ENCODE results near the gene SVOPL. TPM values are rescaled to one million over a fixed set of nuclear protein-coding genes. Genes with fewer than 3 reads are reported as not detected.

The SVOPL gene
- total RNA-seq, 1 donor from 2014 or later, result not detected

DNA sequence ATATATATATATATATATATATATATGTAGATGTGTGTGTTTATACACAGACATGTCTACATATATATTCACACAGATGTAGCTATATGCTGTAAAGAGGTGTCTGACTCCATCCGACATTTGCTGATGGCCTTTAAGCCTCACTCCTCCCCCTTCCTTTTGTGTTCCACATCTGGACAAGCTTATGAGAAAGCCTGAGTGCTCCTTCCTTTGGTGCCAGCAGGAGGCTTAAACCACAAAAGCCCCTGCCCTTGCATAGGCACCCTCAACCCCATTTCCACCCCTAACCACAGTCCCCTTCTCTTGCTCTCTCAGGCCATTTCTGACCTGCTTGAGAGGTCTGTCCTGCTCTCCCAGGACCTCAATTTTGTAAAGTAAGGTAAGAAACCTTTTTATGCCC is 98.7 kb downstream of the SVOPL start:
- DNase-seq (ENCODE audit: extremely low spot score, unreplicated experiment), result no peak
- TF ChIP-seq, protein P1, sequence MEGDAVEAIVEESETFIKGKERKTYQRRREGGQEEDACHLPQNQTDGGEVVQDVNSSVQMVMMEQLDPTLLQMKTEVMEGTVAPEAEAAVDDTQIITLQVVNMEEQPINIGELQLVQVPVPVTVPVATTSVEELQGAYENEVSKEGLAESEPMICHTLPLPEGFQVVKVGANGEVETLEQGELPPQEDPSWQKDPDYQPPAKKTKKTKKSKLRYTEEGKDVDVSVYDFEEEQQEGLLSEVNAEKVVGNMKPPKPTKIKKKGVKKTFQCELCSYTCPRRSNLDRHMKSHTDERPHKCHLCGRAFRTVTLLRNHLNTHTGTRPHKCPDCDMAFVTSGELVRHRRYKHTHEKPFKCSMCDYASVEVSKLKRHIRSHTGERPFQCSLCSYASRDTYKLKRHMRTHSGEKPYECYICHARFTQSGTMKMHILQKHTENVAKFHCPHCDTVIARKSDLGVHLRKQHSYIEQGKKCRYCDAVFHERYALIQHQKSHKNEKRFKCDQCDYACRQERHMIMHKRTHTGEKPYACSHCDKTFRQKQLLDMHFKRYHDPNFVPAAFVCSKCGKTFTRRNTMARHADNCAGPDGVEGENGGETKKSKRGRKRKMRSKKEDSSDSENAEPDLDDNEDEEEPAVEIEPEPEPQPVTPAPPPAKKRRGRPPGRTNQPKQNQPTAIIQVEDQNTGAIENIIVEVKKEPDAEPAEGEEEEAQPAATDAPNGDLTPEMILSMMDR (IDR thresholded peaks at IDR 0.05), result no peak
- Mint-ChIP-seq H3K27ac (ENCODE audit: unreplicated experiment) (no peak overlapping the region), H3K4me3 (ENCODE audit: unreplicated experiment) (no peak overlapping the region), H3K9me3 (ENCODE audit: unreplicated experiment) (no peaks in the 10 kb centered on the region), H3K36me3 (ENCODE audit: unreplicated experiment) (peaks cover 1% of the 10 kb centered on the region), H3K4me1 (ENCODE audit: unreplicated experiment) (peaks cover 6% of the 10 kb centered on the region), H3K27me3 (ENCODE audit: unreplicated experiment) (no peaks in the 10 kb centered on the region)

DNA sequence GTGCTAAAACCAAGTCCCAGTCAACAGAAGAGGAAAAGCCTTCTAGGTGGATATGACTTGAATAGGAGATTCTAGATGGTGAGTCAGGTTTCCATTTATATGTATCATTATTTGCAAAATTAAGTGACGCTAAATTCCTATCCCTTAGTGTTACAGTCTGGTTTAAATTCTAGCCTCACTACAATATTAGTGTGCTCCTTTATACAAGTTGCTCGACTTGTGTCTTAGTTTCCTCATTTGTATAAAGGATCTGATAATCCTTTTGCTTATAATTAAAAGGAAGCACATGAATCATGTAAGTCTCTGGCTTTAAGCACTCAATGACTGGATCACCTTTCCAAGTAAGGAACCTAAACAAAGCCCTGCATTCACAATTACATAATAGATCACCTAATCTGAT is 105.7 kb downstream of the SVOPL start:
- H3K4me3 Mint-ChIP-seq (ENCODE audit: unreplicated experiment), result no peak overlapping the region
- H3K9me3 Mint-ChIP-seq (ENCODE audit: unreplicated experiment), result no peaks in the 10 kb centered on the region
- TF ChIP-seq, protein P1 (IDR thresholded peaks at IDR 0.05), result no peak
- H3K36me3 Mint-ChIP-seq (ENCODE audit: unreplicated experiment), result no peaks in the 10 kb centered on the region
- no peaks in the 10 kb centered on the region for H3K27me3 Mint-ChIP-seq (ENCODE audit: unreplicated experiment)
- DNase-seq (ENCODE audit: extremely low spot score, unreplicated experiment), result no peak
- no peaks in the 10 kb centered on the region for H3K4me1 Mint-ChIP-seq (ENCODE audit: unreplicated experiment)
- H3K27ac Mint-ChIP-seq (ENCODE audit: unreplicated experiment), result no peak overlapping the region

GRCh38 chr7:138590154-138590553 is 111.0 kb downstream of the SVOPL start:
- Mint-ChIP-seq H3K4me3 (ENCODE audit: unreplicated experiment) (no peak overlapping the region), H3K36me3 (ENCODE audit: unreplicated experiment) (peaks cover 12% of the 10 kb centered on the region)
- TF ChIP-seq, protein P1 (IDR thresholded peaks at IDR 0.05), result no peak

GRCh38 chr7:138588986-138589385 is 112.2 kb downstream of the SVOPL start:
- Mint-ChIP-seq H3K4me3 (ENCODE audit: unreplicated experiment) (no peak overlapping the region), H3K4me1 (ENCODE audit: unreplicated experiment) (no peaks in the 10 kb centered on the region), H3K36me3 (ENCODE audit: unreplicated experiment) (peaks cover 23% of the 10 kb centered on the region), H3K9me3 (ENCODE audit: unreplicated experiment) (no peaks in the 10 kb centered on the region), H3K27ac (ENCODE audit: unreplicated experiment) (no peak overlapping the region), H3K27me3 (ENCODE audit: unreplicated experiment) (no peaks in the 10 kb centered on the region)
- no peak for DNase-seq (ENCODE audit: extremely low spot score, unreplicated experiment)
- TF ChIP-seq, protein P1 (IDR thresholded peaks at IDR 0.05), result no peak

More at GRCh38 chr7:138590154-138590553, 111.0 kb downstream of the SVOPL start:
- no peak overlapping the region for H3K27ac Mint-ChIP-seq (ENCODE audit: unreplicated experiment)
- H3K4me1 Mint-ChIP-seq (ENCODE audit: unreplicated experiment), result no peaks in the 10 kb centered on the region
- DNase-seq (ENCODE audit: extremely low spot score, unreplicated experiment), result no peak
- no peaks in the 10 kb centered on the region for H3K9me3 Mint-ChIP-seq (ENCODE audit: unreplicated experiment)
- no peaks in the 10 kb centered on the region for H3K27me3 Mint-ChIP-seq (ENCODE audit: unreplicated experiment)

GRCh38 chr7:138587485-138587884 is 113.7 kb downstream of the SVOPL start:
- Mint-ChIP-seq H3K4me3 (ENCODE audit: unreplicated experiment) (no peak overlapping the region), H3K27ac (ENCODE audit: unreplicated experiment) (no peak overlapping the region), H3K4me1 (ENCODE audit: unreplicated experiment) (no peaks in the 10 kb centered on the region), H3K36me3 (ENCODE audit: unreplicated experiment) (peaks cover 26% of the 10 kb centered on the region), H3K9me3 (ENCODE audit: unreplicated experiment) (no peaks in the 10 kb centered on the region), H3K27me3 (ENCODE audit: unreplicated experiment) (no peaks in the 10 kb centered on the region)
- TF ChIP-seq, protein P1 (IDR thresholded peaks at IDR 0.05), result no peak
- DNase-seq (ENCODE audit: extremely low spot score, unreplicated experiment), result no peak
